RPMI8226 (cell line): Measurements from ENCODE around the gene RASSF6.
"Not testable (repeated sequence)": the region's sequence is repeated elsewhere in the genome, so short reads cannot be mapped to it uniquely, and the experiment has no call there.

Experiments used
- DNase-seq: peaks from one replicate; pipeline ENCODE4 v3.0.0-alpha.2; 2015

Gene RASSF6

GRCh38 chr4:73609706-73610105, 10.5 kb downstream of the RASSF6 start:
- no peak for DNase-seq

- DNase-seq = no peak
Measured at GRCh38 chr4:73608689-73609594, 11.3 kb downstream of the RASSF6 start.

DNA sequence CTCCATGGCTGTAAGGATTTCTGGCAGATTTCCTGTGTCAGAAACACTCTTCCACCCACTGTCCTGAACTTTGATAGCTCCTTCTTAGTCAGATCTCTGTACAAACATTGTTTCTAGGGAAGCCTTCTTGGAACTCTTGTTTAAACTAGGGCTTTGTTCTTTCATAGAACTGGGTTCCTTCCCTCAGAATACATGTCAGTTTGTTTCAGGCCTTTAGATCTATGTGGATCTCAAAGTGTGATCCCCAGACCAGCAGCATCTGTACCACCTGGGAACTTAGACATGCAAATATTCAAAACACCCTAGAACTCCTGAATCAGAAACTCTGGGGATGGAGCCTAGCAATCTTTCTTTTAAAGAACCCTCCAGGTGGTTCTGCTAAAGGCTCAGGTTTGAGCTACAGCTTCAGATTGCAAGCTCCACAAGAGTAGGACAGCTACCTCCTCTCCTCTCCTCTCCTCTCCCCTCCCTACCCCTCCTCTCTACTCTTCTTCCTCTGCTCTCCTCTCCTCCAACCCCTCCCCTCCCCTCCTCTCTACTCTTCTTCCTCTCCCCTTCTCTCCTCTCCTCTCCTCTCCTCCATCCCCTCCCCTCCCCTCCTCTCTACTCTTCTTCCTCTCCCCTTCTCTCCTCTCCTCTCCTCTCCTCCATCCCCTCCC, 12.7 kb downstream of the RASSF6 start:
- no peak for DNase-seq

GRCh38 chr4:73606465-73606974, 13.7 kb downstream of the RASSF6 start:
- DNase-seq = peak; percentile 64

- DNase-seq = no peak
Measured at GRCh38 chr4:73603854-73604584, 16.2 kb downstream of the RASSF6 start.

DNA sequence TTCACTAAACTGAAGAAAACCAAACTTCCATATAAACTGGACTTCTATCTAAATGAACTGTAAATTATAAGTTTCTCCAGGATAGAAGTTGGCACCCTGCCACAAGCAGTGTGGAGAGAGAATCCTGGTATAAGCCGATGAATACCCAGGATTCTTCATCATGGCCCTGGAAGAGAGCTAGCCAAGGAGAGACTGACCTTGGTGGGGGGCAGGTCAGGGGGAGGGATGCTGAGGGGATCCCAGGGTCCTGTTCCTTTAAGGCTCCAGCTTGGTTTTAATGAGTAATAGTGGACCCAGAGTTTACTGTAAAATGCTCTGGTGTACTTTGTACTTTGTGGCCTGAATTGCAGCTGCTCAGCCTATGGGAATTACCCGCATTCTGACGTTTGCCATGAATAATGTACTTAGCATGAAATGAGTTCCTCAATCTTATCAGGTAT, 16.9 kb downstream of the RASSF6 start:
- DNase-seq = no peak

DNA sequence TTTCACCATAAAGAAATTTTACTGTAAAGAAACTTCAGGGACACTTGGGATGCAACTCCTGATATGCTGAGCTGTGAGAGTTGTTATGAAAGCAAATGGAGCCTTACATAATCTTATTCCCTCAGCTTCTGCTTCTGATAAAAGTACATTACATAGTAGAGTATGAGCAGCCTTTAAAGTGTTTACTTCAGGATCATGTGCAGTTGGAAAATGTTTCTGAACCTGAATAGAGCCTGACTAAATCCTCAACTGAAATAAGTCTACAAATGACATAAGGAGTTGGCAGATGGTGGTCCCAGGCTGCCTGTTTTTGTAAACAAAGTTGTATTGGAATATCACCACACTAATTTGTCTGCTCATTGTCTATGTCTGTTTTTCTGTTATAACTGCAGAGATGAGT, 19.3 kb downstream of the RASSF6 start:
- DNase-seq = no peak

DNA sequence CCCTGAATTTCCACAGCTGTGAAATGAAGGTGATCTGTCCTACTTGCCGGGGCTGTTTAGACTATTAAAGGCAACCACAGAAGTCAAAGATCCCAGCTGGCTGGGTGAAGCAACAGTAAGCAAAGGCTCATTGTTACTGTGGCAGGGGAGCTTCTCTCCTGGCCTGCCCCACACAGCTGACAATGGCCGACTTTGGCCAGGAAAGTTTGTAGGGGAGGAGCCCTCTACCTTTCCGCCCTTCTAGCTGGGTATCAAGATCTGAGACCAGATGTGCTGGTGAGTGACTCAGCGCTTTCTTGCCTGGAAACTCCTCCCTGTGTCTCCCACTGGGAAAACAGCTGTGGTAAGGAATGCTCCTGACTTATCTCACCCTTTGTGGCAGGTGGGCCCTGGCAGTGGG, 21.1 kb downstream of the RASSF6 start:
- DNase-seq = peak; percentile 71

DNA sequence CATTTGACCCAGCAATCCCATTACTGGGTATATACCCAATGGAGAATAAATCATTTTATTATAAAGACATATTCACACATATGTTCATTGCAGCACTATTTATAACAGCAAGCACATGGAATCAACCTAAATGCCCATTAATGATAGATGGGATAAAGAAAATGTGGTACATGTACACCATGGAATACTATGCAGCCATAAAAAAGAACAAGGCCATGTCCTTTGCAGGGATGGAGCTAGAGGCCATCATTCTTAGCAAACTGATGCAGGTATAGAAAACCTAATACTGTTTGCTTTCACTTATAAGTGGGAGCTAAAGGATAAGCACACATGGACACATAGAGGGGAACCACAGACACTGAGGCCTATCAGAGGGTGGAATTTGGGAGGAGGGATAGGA, 22.6 kb downstream of the RASSF6 start:
- DNase-seq = no peak

GRCh38 chr4:73597183-73597582, 23.1 kb downstream of the RASSF6 start:
- not testable (repeated sequence) for DNase-seq

DNA sequence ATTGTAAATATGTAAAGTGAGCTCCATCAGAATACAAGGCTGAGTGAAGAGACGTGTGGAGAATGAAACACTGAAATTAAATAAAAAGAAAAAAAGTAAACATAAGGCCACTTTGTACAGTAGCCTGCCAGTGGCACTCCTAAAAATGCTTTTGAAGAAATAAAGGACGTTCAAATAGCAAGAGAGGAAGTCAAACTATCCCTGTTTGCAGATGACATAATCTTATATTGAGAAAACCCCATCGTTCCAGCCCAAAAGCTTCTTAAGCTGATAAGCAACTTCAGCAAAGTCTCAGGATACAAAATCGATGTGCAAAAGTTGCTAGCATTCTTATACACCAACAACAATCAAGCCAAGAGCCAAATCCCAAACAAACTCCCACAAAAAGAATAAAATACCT, 24.2 kb downstream of the RASSF6 start:
- no peak for DNase-seq

- peak; percentile 47 for DNase-seq
Measured at GRCh38 chr4:73593631-73594241, 26.5 kb downstream of the RASSF6 start.

- peak; percentile 39 for DNase-seq
Measured at GRCh38 chr4:73589887-73590801, 30.1 kb downstream of the RASSF6 start.

- no peak for DNase-seq
Measured at GRCh38 chr4:73589261-73589847, 30.9 kb downstream of the RASSF6 start.

GRCh38 chr4:73588613-73589012, 31.6 kb downstream of the RASSF6 start:
- DNase-seq = no peak

GRCh38 chr4:73586666-73587065, 33.6 kb downstream of the RASSF6 start:
- DNase-seq = no peak

DNA sequence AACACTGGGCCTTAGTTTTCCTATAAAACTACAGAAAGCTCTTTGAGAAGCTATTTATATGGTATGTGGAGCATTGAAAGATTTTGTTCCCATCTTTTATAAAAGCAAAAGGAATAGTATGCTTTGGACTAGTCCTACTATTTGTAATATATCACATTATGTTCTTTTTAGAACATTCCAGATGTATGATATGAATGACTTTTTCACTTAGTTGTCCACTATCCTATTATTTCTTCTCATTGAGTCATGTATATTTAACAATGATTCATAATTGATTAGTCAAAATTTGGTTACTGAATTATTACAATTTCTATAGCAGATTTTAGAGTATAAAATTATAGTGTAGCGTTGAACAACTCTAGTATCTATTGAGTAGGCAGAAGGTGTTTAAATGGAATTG, 34.2 kb downstream of the RASSF6 start:
- DNase-seq = no peak

DNA sequence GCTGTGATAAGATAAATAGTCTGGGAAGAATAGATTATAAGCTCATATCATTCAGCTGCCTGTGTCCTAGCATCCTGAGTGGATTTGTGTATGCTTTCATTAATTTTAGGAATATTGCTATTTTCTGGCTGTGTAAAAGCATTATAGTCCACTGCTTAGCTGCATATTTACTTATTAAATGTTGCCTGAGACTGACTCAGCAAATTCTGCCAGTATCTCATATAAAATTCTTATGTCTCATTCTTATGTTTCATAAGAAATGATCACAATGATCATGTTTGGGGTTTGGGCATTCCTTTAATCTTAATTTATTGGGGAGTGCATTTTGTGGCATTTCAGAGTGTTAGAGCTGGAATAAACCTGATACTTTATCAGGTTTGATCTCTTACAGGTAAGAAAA, 34.9 kb downstream of the RASSF6 start:
- DNase-seq = no peak

DNA sequence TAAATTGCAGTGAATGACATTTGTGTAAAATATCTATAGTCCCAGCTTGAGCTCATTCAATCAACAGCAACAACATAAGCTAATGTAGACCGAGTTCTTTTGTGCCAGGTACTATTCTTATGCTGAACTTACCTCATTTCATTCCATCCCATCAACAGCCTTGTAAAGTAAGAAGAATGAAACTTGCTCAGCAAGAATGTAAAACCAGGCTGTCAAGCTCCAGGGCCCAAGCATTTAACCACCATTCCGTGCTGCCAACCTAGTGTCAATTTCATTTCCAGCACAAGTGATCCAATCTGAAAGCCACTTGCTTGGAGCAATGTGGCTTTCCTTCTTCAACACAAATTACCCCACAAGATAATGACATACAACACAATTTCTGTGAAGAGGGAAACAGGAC, 36.6 kb downstream of the RASSF6 start:
- DNase-seq = no peak

GRCh38 chr4:73577371-73577770, 42.9 kb downstream of the RASSF6 start:
- DNase-seq = no peak

GRCh38 chr4:73576381-73576780, 43.9 kb downstream of the RASSF6 start:
- DNase-seq = no peak
